Urinary bladder (tissue), 4 donors: ENCODE data around the gene DEDD. TPM values are rescaled to one million over a fixed set of nuclear protein-coding genes. Genes with fewer than 3 reads are reported as not detected.
"Not testable (repeated sequence)": the region's sequence is repeated elsewhere in the genome, so short reads cannot be mapped to it uniquely, and the experiment has no call there.

Source experiments
- DNase-seq: peaks from one replicate; pipeline ENCODE4 v3.0.0-alpha.2; 2015; ENCODE audit errors: extremely low spot score
- H3K27ac ChIP-seq: one replicate; pipeline ENCODE4 v1.5.1; 2013; ENCODE audit warnings: low read depth, mild to moderate bottlenecking, moderate library complexity
- H3K36me3 ChIP-seq: one replicate; pipeline ENCODE4 v1.6.1; 2013; ENCODE audit warnings: mild to moderate bottlenecking, moderate library complexity; ENCODE audit not compliant: insufficient read depth
- H3K4me1 ChIP-seq: one replicate; pipeline ENCODE4 v1.6.1; 2013; ENCODE audit warnings: mild to moderate bottlenecking, moderate library complexity; ENCODE audit not compliant: insufficient read depth
- H3K4me3 ChIP-seq: one replicate; pipeline ENCODE4 v1.5.1; 2013; ENCODE audit warnings: low read depth, low read length
- WGBS: extraction: QIAGEN DNeasy Blood & Tissue Kit; methylation state at CpG from one replicate; pipeline ENCODE4 v1.1.7; 2013; 5-methylcytosine and 5-hydroxymethylcytosine counted together
- polyA plus RNA-seq: library from polyadenylated mRNA; stranded (reverse); fragments of 200-250 nt; gene quantifications from one replicate; pipeline ENCODE4 v1.2.3, GENCODE V29; 2013
- total RNA-seq: library from RNA; depleted of rRNA; stranded (reverse); fragments of >200 nt; gene quantifications from one replicate; pipeline ENCODE4 v1.2.3, GENCODE V29; 2014
- donor health status: healthy with polysubstance abuse.
- donor health status: healthy.

The DEDD gene
- total and polyA plus RNA-seq, 2 donors: 16.9 to 43.0 TPM

DNA sequence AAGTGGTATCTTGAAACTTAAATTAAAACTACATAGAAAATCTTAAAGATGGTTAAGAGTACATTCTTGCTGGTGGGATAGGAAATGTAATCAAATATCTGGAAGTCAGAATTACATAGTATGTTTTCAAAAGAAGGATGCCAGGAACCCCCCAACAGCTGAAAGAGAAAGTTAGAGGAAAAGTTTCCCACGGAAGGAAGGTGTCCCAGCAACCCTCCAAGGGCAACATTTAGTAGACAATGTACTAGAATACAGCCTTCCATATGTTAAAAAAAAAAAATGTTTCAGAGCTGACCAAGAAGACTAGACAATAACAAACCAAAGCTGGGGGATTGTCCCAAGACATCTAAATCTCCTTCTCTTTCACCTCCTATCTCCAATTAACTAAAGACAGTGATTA, 2.2 kb downstream of the DEDD start:
- Histone ChIP-seq H3K4me3 (no peak overlapping the region), H3K27ac (no peak overlapping the region), H3K36me3 (peaks cover 7% of the 10 kb centered on the region), H3K4me1 (no peaks in the 10 kb centered on the region)
- no peak for DNase-seq
- WGBS: 52% methylated on average over 1 of the region's 1 CpG

DNA sequence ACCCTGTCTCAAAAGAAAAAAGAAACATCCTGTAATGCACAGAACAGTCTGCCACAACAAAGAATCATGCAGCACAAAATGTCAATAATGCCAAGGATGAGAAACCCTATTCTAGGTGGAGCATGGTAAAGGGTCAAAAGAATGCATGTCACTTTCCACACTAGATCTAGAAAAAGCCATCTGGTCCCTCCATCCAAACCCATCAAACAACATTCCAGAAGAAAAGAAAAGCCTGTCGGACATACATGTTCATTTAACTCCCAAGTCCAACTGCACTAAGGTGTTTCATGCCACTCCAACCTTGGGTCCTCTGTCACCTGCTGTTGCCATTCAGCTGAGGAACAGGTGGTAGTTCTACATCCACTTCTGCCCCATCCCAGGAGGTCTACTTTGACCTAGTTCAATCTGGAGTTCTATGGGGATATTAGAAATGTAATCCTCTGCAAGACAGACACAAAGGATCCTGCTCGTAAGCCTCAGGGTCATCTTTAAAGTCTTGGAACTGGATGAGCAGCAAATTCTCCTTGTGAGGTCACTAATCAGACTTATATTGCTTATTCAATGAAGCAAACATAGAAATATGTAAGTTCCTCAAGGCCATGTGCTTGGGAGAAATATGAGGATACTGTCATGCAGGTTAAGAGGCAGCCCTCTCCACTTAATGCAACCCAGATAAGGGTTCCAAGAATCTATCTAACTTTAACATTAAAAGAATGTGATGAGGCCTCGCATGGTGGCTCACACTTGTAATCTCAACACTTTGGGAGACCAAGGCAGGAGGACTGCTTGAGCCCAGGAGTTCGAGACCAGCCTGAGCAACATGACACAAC, 3.7 kb downstream of the DEDD start:
- Histone ChIP-seq H3K27ac (no peak overlapping the region), H3K36me3 (peaks cover 7% of the 10 kb centered on the region), H3K4me3 (no peak overlapping the region), H3K4me1 (no peaks in the 10 kb centered on the region)
- 95% methylated on average over 4 of the region's 4 CpGs for WGBS
- DNase-seq: no peak

DNA sequence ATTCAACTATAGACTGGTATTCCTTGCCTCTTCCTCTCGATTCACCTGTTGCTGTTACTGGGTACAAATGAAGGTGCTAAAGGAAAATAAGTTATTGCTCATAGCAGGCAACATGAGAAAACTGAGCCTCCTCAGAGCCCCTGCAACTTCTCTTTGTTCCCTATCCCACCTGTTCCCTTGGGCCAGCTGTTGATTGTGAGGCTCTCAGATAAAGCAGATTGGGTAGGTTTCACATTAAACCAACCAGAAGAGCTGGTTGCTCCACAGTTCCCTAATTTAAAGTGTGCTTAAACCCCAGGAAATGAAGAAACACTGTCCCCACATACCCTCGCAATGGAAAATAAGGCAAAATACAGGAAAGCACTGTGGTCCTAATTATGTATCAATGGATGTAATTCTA, 4.8 kb downstream of the DEDD start:
- H3K27ac ChIP-seq: no peak overlapping the region
- no peak overlapping the region for H3K4me3 ChIP-seq
- H3K36me3 ChIP-seq: peaks cover 7% of the 10 kb centered on the region
- 94% methylated on average over 2 of the region's 2 CpGs for WGBS
- no peaks in the 10 kb centered on the region for H3K4me1 ChIP-seq
- no peak for DNase-seq

DNA sequence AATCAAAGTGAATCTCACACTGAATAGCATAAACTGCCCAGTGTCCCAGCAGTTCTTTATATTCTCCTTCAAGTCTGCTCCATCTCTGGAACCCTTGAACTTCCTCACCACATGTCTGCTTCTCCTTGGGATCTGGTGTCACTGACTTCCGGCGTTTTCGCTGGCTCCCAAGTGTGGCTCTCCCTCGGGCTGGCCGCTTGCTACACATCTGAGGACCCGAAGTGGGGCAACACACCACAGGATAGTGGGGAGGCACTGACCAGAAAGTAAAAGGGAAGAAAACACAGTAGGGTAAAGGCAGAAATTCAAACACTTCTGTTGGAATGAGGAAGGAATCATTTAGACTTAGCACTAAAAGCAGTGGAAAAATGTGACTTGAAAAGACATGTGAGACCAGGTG, 9.5 kb downstream of the DEDD start:
- Histone ChIP-seq H3K4me3 (no peak overlapping the region), H3K4me1 (no peaks in the 10 kb centered on the region), H3K27ac (no peak overlapping the region), H3K36me3 (peaks cover 6% of the 10 kb centered on the region)
- DNase-seq: no peak
- 89% methylated on average over 6 of the region's 6 CpGs for WGBS

DNA sequence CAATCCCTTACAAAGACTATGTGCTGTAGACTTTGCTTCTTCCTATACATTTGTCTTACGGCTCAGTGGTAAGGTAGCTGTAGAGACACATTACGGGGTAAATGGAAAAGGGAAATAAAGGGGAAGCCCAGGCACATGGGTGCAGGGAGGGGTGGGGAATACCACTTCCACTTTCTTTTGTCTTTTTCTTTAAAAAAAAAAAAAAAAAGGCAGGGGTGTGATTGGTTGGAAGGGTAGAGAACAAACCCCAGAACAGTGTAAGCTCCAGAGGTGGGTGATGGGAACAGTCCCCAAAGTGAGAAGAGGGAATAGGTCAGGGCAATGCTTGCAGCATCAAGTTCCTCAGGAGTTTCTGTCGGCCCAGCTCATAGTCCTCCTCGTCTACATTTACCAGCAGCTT, 10.6 kb downstream of the DEDD start:
- no peak for DNase-seq
- H3K27ac ChIP-seq: no peak overlapping the region
- no peak overlapping the region for H3K4me3 ChIP-seq
- H3K36me3 ChIP-seq: peaks cover 1% of the 10 kb centered on the region
- no peaks in the 10 kb centered on the region for H3K4me1 ChIP-seq
- WGBS: 82% methylated on average over 4 of the region's 4 CpGs

DNA sequence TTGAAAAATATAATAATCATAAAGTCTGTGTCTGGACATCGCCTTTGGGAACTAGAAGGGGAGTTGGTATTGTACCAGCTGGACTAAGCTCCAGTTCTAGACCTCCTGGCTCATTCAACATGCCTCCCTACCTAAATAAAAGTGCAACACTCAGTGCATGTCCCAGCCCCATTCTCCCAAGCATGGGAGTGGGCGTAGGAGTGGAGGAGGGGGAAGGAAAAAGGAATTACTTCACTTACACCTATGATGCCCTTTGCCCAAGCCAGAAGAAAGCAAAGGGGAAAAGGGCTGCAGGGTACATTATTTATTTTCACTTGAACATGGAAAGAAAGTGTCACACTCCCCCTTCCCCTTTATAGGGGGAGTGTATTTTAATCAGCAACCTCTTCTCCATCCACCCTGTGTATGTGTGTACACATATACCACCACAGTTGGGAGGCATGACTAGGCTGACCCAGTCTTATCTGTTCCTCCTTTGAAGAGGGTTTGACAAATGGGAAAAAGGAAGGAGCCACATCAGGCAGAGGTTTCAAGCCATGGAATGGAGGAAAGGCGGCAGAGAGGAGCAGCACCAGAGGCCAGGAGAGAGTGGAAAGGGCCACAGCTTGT, 11.3 kb downstream of the DEDD start:
- H3K4me1 ChIP-seq: no peaks in the 10 kb centered on the region
- no peak for DNase-seq
- WGBS: 84% methylated on average over 3 of the region's 3 CpGs
- H3K4me3 ChIP-seq: no peak overlapping the region
- peaks cover 1% of the 10 kb centered on the region for H3K36me3 ChIP-seq
- no peak overlapping the region for H3K27ac ChIP-seq

DNA sequence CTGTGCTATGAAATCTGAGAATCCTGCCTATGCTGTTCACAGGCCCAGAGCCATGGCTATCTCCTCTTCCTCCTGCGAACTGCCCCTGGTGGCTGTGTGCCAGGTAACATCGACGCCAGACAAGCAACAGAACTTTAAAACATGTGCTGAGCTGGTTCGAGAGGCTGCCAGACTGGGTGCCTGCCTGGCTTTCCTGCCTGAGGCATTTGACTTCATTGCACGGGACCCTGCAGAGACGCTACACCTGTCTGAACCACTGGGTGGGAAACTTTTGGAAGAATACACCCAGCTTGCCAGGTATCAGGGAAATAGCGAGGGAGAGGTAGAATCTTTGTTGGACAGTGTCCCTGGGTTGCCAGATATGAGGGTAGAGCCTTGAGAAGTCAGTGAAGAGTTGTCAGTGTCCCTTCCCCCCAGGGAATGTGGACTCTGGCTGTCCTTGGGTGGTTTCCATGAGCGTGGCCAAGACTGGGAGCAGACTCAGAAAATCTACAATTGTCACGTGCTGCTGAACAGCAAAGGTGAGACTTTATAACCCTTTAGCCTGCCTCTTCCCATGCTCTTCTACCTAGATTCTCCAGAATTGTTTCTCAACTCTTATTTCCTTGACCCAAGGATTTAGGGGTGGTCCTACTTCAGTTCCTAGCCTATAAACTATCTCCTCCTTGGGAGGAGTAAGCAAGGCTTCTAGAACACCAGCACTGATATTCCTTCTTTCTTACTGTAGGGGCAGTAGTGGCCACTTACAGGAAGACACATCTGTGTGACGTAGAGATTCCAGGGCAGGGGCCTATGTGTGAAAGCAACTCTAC, 13.2 kb downstream of the DEDD start:
- 40% methylated on average over 10 of the region's 10 CpGs for WGBS
- H3K4me1 ChIP-seq: peaks cover 3% of the 10 kb centered on the region
- no peak for DNase-seq
- H3K4me3 ChIP-seq: peak overlapping the region; percentile 64
- H3K36me3 ChIP-seq: peaks cover 1% of the 10 kb centered on the region
- H3K27ac ChIP-seq: peak overlapping the region; percentile 32

DNA sequence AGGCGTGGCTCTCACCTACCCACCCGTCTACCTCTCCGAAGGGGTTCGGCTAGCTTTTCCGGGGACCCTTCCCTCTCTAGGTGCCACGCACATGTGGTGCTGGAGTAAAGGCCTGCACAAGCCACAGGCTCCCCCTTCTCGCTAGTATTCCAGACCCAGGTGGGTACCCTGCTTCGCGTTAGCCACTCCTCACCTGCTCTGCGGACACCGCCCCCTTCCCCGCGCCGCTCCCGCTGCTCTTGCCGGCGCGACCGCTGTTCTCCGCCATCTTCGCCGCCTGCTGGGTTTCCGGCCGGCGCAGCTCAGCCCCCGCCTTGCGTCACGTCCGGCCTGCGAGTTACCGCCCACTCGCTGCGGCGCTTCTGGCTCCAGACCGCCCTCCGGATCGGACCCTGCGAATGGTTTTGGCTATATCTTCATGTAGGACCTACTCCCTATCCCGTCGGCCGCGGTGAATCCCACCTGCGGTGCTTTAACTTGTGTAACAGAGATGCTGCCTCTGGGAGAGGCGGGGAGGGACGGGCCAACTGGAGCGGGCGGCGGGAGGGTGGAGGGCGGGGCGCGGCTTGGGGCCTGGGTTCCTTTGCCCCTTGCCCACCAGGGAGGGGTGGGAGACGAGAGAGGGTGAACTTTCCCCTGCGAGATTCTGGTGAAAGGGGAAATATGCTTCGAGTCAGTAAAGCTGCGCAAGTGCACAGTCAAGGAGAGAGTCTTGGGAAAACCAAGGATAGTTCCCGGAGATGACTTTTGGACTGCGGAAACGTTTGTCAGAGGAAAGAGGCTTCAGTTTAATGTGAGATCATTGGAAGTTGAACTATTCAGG, 14.5 kb downstream of the DEDD start, which contains the start of the genes NIT1 and PFDN2:
Gene NIT1, plus strand, starts transcription at position 347 of the 823 bp plus-strand sequence. Its CDS starts 72 bp downstream, at position 419.
Gene PFDN2, minus strand, starts transcription at position 279 of the 823 bp plus-strand sequence. Its CDS starts 11 bp downstream, at position 268.
- H3K4me3 ChIP-seq: peak within 1 kb of the TSS; percentile 64
- peaks cover 3% of the 10 kb centered on the region for H3K4me1 ChIP-seq
- H3K36me3 ChIP-seq: peaks cover 1% of the 10 kb centered on the region
- peak within 1 kb of the TSS; percentile 91 for H3K27ac ChIP-seq
- no peak for DNase-seq
- under 1% methylated on average over 58 of the region's 58 CpGs for WGBS

DNA sequence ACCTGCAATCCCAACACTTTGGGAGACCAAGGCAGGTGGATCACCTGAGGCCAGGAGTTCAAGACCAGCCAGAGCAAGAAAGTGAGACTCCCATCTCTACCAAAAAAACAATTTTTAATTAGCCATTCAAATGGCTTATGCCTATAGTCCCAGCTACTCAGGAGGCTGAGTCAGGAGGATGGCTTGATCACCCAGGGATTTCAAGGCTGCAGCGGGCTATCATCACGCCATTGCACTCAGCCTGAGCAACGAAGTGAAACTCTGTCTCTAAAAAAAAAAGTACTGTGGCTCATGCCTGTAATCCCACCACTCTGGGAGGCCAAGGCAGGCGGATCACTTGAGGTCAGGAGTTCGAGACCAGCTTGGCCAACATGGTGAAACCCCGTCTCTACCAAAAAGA, 16.5 kb downstream of the DEDD start:
- DNase-seq, H3K36me3 ChIP-seq, H3K4me3 ChIP-seq, H3K27ac ChIP-seq, H3K4me1 ChIP-seq: not testable (repeated sequence)
- 93% methylated on average over 6 of the region's 6 CpGs for WGBS

DNA sequence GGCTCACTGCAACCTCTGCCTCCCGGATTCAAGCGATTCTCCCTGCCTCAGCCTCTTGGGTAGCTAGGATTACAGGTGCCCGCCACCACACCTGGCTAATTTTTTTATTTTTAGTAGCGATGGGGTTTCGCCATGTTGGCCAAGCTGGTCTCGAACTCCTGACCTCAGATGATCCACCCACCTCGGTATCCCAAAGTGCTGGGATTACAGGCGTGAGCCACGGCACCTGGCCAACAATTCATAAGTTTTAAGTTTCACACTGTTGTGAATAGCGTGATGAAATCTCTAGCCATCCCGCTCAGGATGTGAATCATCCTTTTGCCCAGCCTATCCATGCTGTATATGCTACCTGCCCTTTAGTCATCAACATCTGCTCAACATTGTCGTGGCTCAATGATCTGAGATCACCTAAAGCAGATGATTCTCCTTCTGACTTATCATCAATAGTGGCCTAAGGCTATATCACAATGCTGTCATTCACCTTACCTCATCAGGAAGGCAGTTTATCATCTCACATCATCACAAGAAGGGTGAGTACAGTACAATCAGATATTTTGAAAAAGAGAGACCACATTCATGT, 17.2 kb downstream of the DEDD start:
- no peak for DNase-seq
- Histone ChIP-seq H3K36me3 (no peaks in the 10 kb centered on the region), H3K4me3 (no peak overlapping the region), H3K27ac (no peak overlapping the region), H3K4me1 (peaks cover 3% of the 10 kb centered on the region)
- 91% methylated on average over 12 of the region's 12 CpGs for WGBS

DNA sequence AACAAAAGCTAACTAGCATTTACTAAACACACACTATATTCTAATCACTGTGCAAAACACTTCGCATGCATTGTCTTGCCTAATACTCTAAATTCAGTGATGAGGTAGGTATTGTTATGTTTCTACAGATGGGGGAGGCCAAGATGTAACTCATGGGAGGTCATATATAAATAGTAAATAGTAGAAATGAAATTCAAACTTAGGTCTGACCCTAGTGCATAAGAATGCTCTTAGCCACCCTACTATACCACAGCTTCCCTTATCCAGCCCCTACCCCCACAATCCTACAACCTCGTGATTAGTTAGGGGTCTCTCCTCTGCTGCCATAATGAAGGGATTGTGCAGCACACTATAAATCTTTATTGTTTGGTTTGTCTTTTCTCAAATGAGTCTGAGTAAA, 17.9 kb downstream of the DEDD start:
- H3K27ac ChIP-seq: no peak overlapping the region
- WGBS: 80% methylated on average over 2 of the region's 2 CpGs
- peaks cover 3% of the 10 kb centered on the region for H3K4me1 ChIP-seq
- DNase-seq: no peak
- no peak overlapping the region for H3K4me3 ChIP-seq
- H3K36me3 ChIP-seq: peaks cover 2% of the 10 kb centered on the region

DNA sequence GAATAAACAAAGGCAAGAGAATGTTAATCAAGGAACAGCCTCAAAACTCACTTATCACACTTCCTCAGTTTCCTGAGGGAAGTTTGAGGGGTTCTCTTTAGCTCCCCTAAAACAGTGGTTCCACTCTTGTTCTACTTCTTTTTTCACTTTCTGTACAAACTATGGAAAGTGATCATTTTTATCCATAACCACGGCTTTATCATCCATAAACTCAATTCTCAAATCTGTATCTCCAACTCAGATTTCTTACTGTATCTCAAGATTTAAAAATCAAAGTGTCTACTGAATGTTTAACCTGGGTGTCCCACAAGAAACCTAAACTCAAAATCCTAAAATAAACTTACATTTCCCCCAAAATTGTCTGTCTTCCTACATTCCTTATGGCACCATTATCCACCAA, 18.6 kb downstream of the DEDD start:
- DNase-seq: no peak
- no peak overlapping the region for H3K27ac ChIP-seq
- peaks cover 3% of the 10 kb centered on the region for H3K36me3 ChIP-seq
- peaks cover 3% of the 10 kb centered on the region for H3K4me1 ChIP-seq
- no peak overlapping the region for H3K4me3 ChIP-seq
- WGBS: 90% methylated on average over 1 of the region's 1 CpG

DNA sequence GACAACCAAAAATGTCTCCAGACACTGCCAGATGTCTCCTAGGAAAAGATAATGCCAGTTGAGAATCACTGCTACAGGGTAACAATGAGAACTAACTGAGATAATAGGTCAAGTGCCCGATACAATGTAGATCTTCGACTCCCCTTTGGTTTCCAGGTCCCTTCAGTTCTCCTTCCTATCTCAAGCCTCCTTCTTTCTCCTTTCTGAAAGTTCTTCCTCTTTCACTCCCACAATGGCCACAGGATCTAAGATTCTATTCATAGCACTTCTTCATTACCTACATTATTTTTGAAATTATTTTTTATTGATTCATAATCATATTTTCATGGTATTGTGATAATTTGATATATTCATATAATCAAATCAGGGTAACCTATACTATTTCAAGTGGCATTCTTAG, 20.9 kb downstream of the DEDD start:
- whole genome bisulfite sequencing: 94% methylated on average over 2 of the region's 2 CpGs
- H3K27ac ChIP-seq: no peak overlapping the region

More for the DNA sequence above, 20.9 kb downstream of the DEDD start:
- DNase-seq: no peak
- Histone ChIP-seq H3K36me3 (peaks cover 3% of the 10 kb centered on the region), H3K4me1 (peaks cover 3% of the 10 kb centered on the region), H3K4me3 (no peak overlapping the region)
